Activated T-cell treated with anti-CD3 and anti-CD28 coated beads for 48 hours (primary cell): ENCODE results near the gene ZNF774.
"Not testable (repeated sequence)": the region's sequence is repeated elsewhere in the genome, so short reads cannot be mapped to it uniquely, and the experiment has no call there.

ENCODE experiments used
- DNase-seq: peaks from one replicate; pipeline ENCODE4 v3.0.0-alpha.2; 2020; ENCODE audit warnings: low read depth

The ZNF774 gene

GRCh38 chr15:90352107-90352893 lies at the start of gene ZNF774:
TSS of gene ZNF774 (plus strand) at chr15:90352284. CDS start at chr15:90354661, 2,377 bp downstream.
- DNase-seq = peak; percentile 89

GRCh38 chr15:90305355-90305754 lies 46.7 kb upstream of the ZNF774 start:
- not testable (repeated sequence) for DNase-seq

- no peak for DNase-seq
Observed at GRCh38 chr15:90305932-90306331, 46.2 kb upstream of the ZNF774 start.

GRCh38 chr15:90306560-90306959 lies 45.5 kb upstream of the ZNF774 start:
- peak; percentile 19 for DNase-seq

- DNase-seq = no peak
Observed at GRCh38 chr15:90307661-90308060, 44.4 kb upstream of the ZNF774 start.

- no peak for DNase-seq
Observed at GRCh38 chr15:90309020-90309419, 43.1 kb upstream of the ZNF774 start.

GRCh38 chr15:90315278-90315982 lies 36.7 kb upstream of the ZNF774 start:
- DNase-seq = no peak

- no peak for DNase-seq
Observed at GRCh38 chr15:90316139-90316538, 35.9 kb upstream of the ZNF774 start.

GRCh38 chr15:90318591-90318990 lies 33.5 kb upstream of the ZNF774 start:
- no peak for DNase-seq

GRCh38 chr15:90320062-90320884 lies 31.8 kb upstream of the ZNF774 start:
- peak; percentile 52 for DNase-seq

- no peak for DNase-seq
Observed at GRCh38 chr15:90320885-90321278, 31.2 kb upstream of the ZNF774 start.

GRCh38 chr15:90322538-90322937 lies 29.5 kb upstream of the ZNF774 start:
- no peak for DNase-seq

- DNase-seq = no peak
Observed at GRCh38 chr15:90325726-90326125, 26.4 kb upstream of the ZNF774 start.

GRCh38 chr15:90326441-90326840 lies 25.6 kb upstream of the ZNF774 start:
- DNase-seq = no peak

GRCh38 chr15:90327311-90327710 lies 24.8 kb upstream of the ZNF774 start:
- DNase-seq = no peak

GRCh38 chr15:90334304-90334731 lies 17.8 kb upstream of the ZNF774 start:
- no peak for DNase-seq

- DNase-seq = no peak
Observed at GRCh38 chr15:90336705-90337141, 15.4 kb upstream of the ZNF774 start.

- DNase-seq = no peak
Observed at GRCh38 chr15:90337256-90337655, 14.8 kb upstream of the ZNF774 start.

GRCh38 chr15:90338532-90338931 lies 13.6 kb upstream of the ZNF774 start:
- no peak for DNase-seq

GRCh38 chr15:90340345-90340744 lies 11.7 kb upstream of the ZNF774 start:
- no peak for DNase-seq

- DNase-seq = no peak
Observed at GRCh38 chr15:90343302-90343790, 8.7 kb upstream of the ZNF774 start.

- DNase-seq = no peak
Observed at GRCh38 chr15:90344662-90345061, 7.4 kb upstream of the ZNF774 start.
